DOHH2 (cell line): Measurements from ENCODE around the gene CFAP57.

Experiments used
- CTCF ChIP-seq: fragments of 200-600 bp; sonication (generic); IDR thresholded peaks from one replicate; pipeline ENCODE4 v1.5.1; 2014; ENCODE audit warnings: antibody characterized with exemption, mild to moderate bottlenecking, low read depth, low read length; ENCODE audit not compliant: poor library complexity, severe bottlenecking
- EZH2phosphoT487 ChIP-seq: fragments of 200-600 bp; sonication (generic); IDR thresholded peaks from 2 replicates; pipeline ENCODE4 v1.6.1; 2017; ENCODE audit warnings: borderline replicate concordance, mild to moderate bottlenecking, antibody characterized with exemption, low read length, moderate library complexity, mixed read lengths

- no peak for TF ChIP-seq CTCF
- no peak for TF ChIP-seq EZH2phosphoT487
These were observed 111.9 kb downstream of the CFAP57 start for GRCh38 chr1:43284065-43284464.
